Measurements from ENCODE around the gene RIN1. TPM values are rescaled to one million over a fixed set of nuclear protein-coding genes. Genes with fewer than 3 reads are reported as not detected.
"Not testable (repeated sequence)": the region's sequence is repeated elsewhere in the genome, so short reads cannot be mapped to it uniquely, and the experiment has no call there.

The RIN1 gene
- total and polyA plus RNA-seq, 2 experiments from 2014 or later = 6.2 to 9.5 TPM

- Histone ChIP-seq H3K9me3 (ENCODE audit: low read depth) (no peaks in the 10 kb centered on the region), H3K4me2 (no peak overlapping the region), H3K79me2 (no peaks in the 10 kb centered on the region), H4K20me1 (ENCODE audit: insufficient read depth, poor library complexity, severe bottlenecking) (no peaks in the 10 kb centered on the region), H3K9me2 (replicated peaks; ENCODE audit: insufficient read depth) (no peaks in the 10 kb centered on the region), H3K36me3 (replicated peaks; ENCODE audit: insufficient read depth, low read depth) (no peaks in the 10 kb centered on the region), H3K27me3 (no peaks in the 10 kb centered on the region), H3K27ac (no peak overlapping the region), H3K4me1 (ENCODE audit: insufficient read depth) (peaks cover 50% of the 10 kb centered on the region), H3K4me3 (no peak overlapping the region), H2AFZ (no peak overlapping the region)
- TF ChIP-seq EZH2phosphoT487 (IDR thresholded peaks at IDR 0.05; ENCODE audit: low read depth, severe bottlenecking, unreplicated experiment) (no peak), EZH2 (IDR thresholded peaks at IDR 0.05; ENCODE audit: borderline replicate concordance) (no peak)
- TF ChIP-seq, protein P1, sequence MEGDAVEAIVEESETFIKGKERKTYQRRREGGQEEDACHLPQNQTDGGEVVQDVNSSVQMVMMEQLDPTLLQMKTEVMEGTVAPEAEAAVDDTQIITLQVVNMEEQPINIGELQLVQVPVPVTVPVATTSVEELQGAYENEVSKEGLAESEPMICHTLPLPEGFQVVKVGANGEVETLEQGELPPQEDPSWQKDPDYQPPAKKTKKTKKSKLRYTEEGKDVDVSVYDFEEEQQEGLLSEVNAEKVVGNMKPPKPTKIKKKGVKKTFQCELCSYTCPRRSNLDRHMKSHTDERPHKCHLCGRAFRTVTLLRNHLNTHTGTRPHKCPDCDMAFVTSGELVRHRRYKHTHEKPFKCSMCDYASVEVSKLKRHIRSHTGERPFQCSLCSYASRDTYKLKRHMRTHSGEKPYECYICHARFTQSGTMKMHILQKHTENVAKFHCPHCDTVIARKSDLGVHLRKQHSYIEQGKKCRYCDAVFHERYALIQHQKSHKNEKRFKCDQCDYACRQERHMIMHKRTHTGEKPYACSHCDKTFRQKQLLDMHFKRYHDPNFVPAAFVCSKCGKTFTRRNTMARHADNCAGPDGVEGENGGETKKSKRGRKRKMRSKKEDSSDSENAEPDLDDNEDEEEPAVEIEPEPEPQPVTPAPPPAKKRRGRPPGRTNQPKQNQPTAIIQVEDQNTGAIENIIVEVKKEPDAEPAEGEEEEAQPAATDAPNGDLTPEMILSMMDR (IDR thresholded peaks at IDR 0.05; ENCODE audit: poor library complexity) = no peak
- DNase-seq (ENCODE audit: low spot score) = no peak
- 100% methylated on average over 1 of the region's 1 CpG for WGBS (ENCODE audit: low lambda C conversion rate, missing lambda C conversion rate)
Measured at GRCh38 chr11:66323684-66324083, 12.6 kb downstream of the RIN1 start.

DNA sequence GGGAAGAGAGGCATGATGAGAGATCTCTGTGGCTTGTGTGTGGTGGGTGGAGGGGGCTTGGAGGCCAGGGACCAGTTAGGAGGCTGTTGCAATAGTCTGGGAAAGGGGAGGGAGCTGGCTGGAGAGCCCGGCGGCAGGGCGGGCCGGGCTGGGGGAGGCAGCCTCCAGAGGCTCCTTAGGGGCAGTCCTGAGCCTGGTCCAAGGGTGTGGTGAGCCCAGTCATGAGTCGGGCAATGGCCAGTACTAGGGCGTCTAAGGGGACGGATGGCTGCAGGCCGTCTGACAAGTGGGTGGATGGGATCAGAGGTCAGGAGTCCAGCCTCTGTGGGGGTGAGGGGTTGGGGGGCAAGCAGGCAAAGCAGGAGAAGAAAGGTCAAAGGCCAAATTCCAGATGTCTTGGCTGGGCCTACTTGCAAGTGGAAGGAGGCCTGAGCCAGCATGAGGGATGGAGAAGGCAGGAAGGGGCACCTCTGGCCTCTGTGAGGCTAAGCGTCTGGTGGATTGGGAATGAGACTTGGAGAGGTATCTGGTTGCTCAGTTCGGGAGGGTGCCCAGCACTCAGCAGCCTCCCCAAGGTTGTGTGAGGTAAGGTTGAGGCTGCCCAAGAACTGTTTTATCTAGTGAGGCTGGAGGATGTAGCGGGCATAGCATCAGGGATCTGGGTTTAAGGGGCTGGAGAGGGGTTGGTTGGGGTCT, 13.4 kb downstream of the RIN1 start:
- H3K4me2 ChIP-seq = no peak overlapping the region
- no peak for TF ChIP-seq EZH2 (IDR thresholded peaks at IDR 0.05; ENCODE audit: borderline replicate concordance)
- TF ChIP-seq EZH2phosphoT487 (IDR thresholded peaks at IDR 0.05; ENCODE audit: low read depth, severe bottlenecking, unreplicated experiment) = no peak
- TF ChIP-seq, protein P1 (IDR thresholded peaks at IDR 0.05; ENCODE audit: poor library complexity) = no peak
- 86% methylated on average over 11 of the region's 11 CpGs for WGBS (ENCODE audit: low lambda C conversion rate, missing lambda C conversion rate)

GRCh38 chr11:66321606-66322005, 14.6 kb downstream of the RIN1 start:
- Histone ChIP-seq H3K4me1 (ENCODE audit: insufficient read depth) (peaks cover 46% of the 10 kb centered on the region), H3K4me2 (no peak overlapping the region), H3K79me2 (peaks cover 2% of the 10 kb centered on the region), H3K27me3 (no peaks in the 10 kb centered on the region), H3K9me2 (replicated peaks; ENCODE audit: insufficient read depth) (no peaks in the 10 kb centered on the region), H3K9me3 (ENCODE audit: low read depth) (no peaks in the 10 kb centered on the region), H3K4me3 (no peak overlapping the region), H2AFZ (no peak overlapping the region), H4K20me1 (ENCODE audit: insufficient read depth, poor library complexity, severe bottlenecking) (no peaks in the 10 kb centered on the region), H3K36me3 (replicated peaks; ENCODE audit: insufficient read depth, low read depth) (no peaks in the 10 kb centered on the region), H3K27ac (no peak overlapping the region)
- TF ChIP-seq EZH2 (IDR thresholded peaks at IDR 0.05; ENCODE audit: borderline replicate concordance) (no peak), EZH2phosphoT487 (IDR thresholded peaks at IDR 0.05; ENCODE audit: low read depth, severe bottlenecking, unreplicated experiment) (no peak)
- TF ChIP-seq, protein P1 (IDR thresholded peaks at IDR 0.05; ENCODE audit: poor library complexity) = no peak
- no peak for DNase-seq (ENCODE audit: low spot score)
- 87% methylated on average over 4 of the region's 4 CpGs for WGBS (ENCODE audit: low lambda C conversion rate, missing lambda C conversion rate)

More for the DNA sequence above, 13.4 kb downstream of the RIN1 start:
- no peaks in the 10 kb centered on the region for H3K9me3 ChIP-seq (ENCODE audit: low read depth)
- no peak overlapping the region for H2AFZ ChIP-seq
- no peaks in the 10 kb centered on the region for H3K36me3 ChIP-seq (replicated peaks; ENCODE audit: insufficient read depth, low read depth)
- H3K4me1 ChIP-seq (ENCODE audit: insufficient read depth) = peaks cover 50% of the 10 kb centered on the region
- no peak overlapping the region for H3K27ac ChIP-seq
- no peak overlapping the region for H3K4me3 ChIP-seq
- no peaks in the 10 kb centered on the region for H3K9me2 ChIP-seq (replicated peaks; ENCODE audit: insufficient read depth)
- H3K79me2 ChIP-seq = no peaks in the 10 kb centered on the region
- no peaks in the 10 kb centered on the region for H3K27me3 ChIP-seq
- DNase-seq (ENCODE audit: low spot score) = no peak
- no peaks in the 10 kb centered on the region for H4K20me1 ChIP-seq (ENCODE audit: insufficient read depth, poor library complexity, severe bottlenecking)

- WGBS (ENCODE audit: low lambda C conversion rate, missing lambda C conversion rate) = 96% methylated on average over 6 of the region's 6 CpGs
- DNase-seq (ENCODE audit: low spot score) = not testable (repeated sequence)
Measured at GRCh38 chr11:66320748-66321147, 15.5 kb downstream of the RIN1 start.

GRCh38 chr11:66320289-66320688, 15.9 kb downstream of the RIN1 start:
- not testable (repeated sequence) for H3K36me3 ChIP-seq (replicated peaks; ENCODE audit: insufficient read depth, low read depth); H3K4me3 ChIP-seq; DNase-seq (ENCODE audit: low spot score); H2AFZ ChIP-seq; H3K9me3 ChIP-seq (ENCODE audit: low read depth); H3K4me2 ChIP-seq; H3K27ac ChIP-seq; H3K9me2 ChIP-seq (replicated peaks; ENCODE audit: insufficient read depth); H3K27me3 ChIP-seq; H4K20me1 ChIP-seq (ENCODE audit: insufficient read depth, poor library complexity, severe bottlenecking)
- Histone ChIP-seq H3K4me1 (ENCODE audit: insufficient read depth) (peaks cover 33% of the 10 kb centered on the region), H3K79me2 (peaks cover 15% of the 10 kb centered on the region)
- WGBS (ENCODE audit: low lambda C conversion rate, missing lambda C conversion rate) = 92% methylated on average over 2 of the region's 2 CpGs

More at GRCh38 chr11:66320748-66321147, 15.5 kb downstream of the RIN1 start:
- not testable (repeated sequence) for H3K4me3 ChIP-seq; H3K36me3 ChIP-seq (replicated peaks; ENCODE audit: insufficient read depth, low read depth); H3K9me3 ChIP-seq (ENCODE audit: low read depth); H4K20me1 ChIP-seq (ENCODE audit: insufficient read depth, poor library complexity, severe bottlenecking); H2AFZ ChIP-seq; H3K27ac ChIP-seq; H3K27me3 ChIP-seq; H3K9me2 ChIP-seq (replicated peaks; ENCODE audit: insufficient read depth); H3K4me2 ChIP-seq
- Histone ChIP-seq H3K4me1 (ENCODE audit: insufficient read depth) (peaks cover 38% of the 10 kb centered on the region), H3K79me2 (peaks cover 11% of the 10 kb centered on the region)

Measured in hepatocyte (in vitro differentiated cells).